PC-9 (cell line): ENCODE results near the gene TNFSF12. TPM values are rescaled to one million over a fixed set of nuclear protein-coding genes. Genes with fewer than 3 reads are reported as not detected.

Experiments used
- BruUV-seq: library from RNA; stranded (reverse); fragments of 400-500 nt; replicated peaks from 2 replicates; lab custom pipeline; 2021; lab: Mats Ljungman, UMichigan
- CTCF ChIA-PET: fragments of 300-600 bp; sonication (Branson Sonifier 250); formaldehyde crosslinking; loops from one replicate; lab custom pipeline; 2022; ENCODE audit warnings: antibody characterized with exemption; lab: Charles Lee
- POLR2A ChIA-PET: fragments of 300-600 bp; sonication (Branson Sonifier 250); formaldehyde crosslinking; loops from one replicate; lab custom pipeline; 2022; ENCODE audit warnings: antibody characterized with exemption; ENCODE audit not compliant: unreplicated experiment; lab: Charles Lee
- DNase-seq, 2 experiments: peaks; one replicate each; pipeline versions ENCODE4 v3.0.0 to v3.0.0-alpha.2; 2015 to 2022; ENCODE audit warnings: mixed read lengths in 1 of 2
- H2AFZ ChIP-seq: fragments of 200-600 bp; sonication (generic); 2 replicates; pipeline ENCODE4 v1.8.1; 2017; ENCODE audit warnings: antibody characterized with exemption
- H3F3A ChIP-seq: fragments of 200-600 bp; sonication (generic); 2 replicates; pipeline ENCODE4 v1.8.1; 2017; ENCODE audit warnings: antibody characterized with exemption, mild to moderate bottlenecking, low read depth; ENCODE audit not compliant: insufficient read depth
- H3K27ac ChIP-seq: fragments of 200-600 bp; sonication (generic); 2 replicates; pipeline ENCODE4 v1.6.1; 2016; ENCODE audit warnings: mixed run types
- H3K27me3 ChIP-seq: fragments of 200-600 bp; sonication (generic); 2 replicates; pipeline ENCODE4 v1.6.1; 2016; ENCODE audit warnings: low read depth, mixed run types; ENCODE audit not compliant: insufficient read depth
- H3K36me3 ChIP-seq: fragments of 200-600 bp; sonication (generic); 2 replicates; pipeline ENCODE4 v1.6.1; 2016; ENCODE audit warnings: low read depth, mixed run types
- H3K4me1 ChIP-seq: fragments of 200-600 bp; sonication (generic); replicated peaks from 2 replicates; pipeline ENCODE4 v1.6.1; 2016; ENCODE audit warnings: mixed run types; ENCODE audit not compliant: insufficient read depth
- H3K4me2 ChIP-seq: fragments of 200-600 bp; sonication (generic); 2 replicates; pipeline ENCODE4 v1.6.1; 2017; ENCODE audit warnings: mixed run types
- H3K4me3 ChIP-seq: fragments of 200-600 bp; sonication (generic); 2 replicates; pipeline ENCODE4 v1.6.1; 2016; ENCODE audit warnings: mixed run types
- H3K79me2 ChIP-seq: fragments of 200-600 bp; sonication (generic); 2 replicates; pipeline ENCODE4 v1.6.1; 2017; ENCODE audit warnings: low read depth, mixed run types
- H3K9me2 ChIP-seq: fragments of 200-600 bp; sonication (generic); 2 replicates; pipeline ENCODE4 v1.8.1; 2017; ENCODE audit warnings: mild to moderate bottlenecking; ENCODE audit not compliant: insufficient read depth
- H3K9me3 ChIP-seq: fragments of 200-600 bp; sonication (generic); 2 replicates; pipeline ENCODE4 v1.8.1; 2016; ENCODE audit warnings: low read depth; ENCODE audit not compliant: insufficient read depth
- H4K20me1 ChIP-seq: fragments of 200-600 bp; sonication (generic); 2 replicates; pipeline ENCODE4 v1.8.1; 2017; ENCODE audit not compliant: insufficient read depth
- CTCF ChIP-seq: fragments of 200-600 bp; sonication (generic); conservative IDR thresholded peaks from 2 replicates; pipeline ENCODE4 v1.6.1; 2017; ENCODE audit warnings: mixed run types, antibody characterized with exemption, mild to moderate bottlenecking, moderate library complexity
- EZH2 ChIP-seq: fragments of 200-600 bp; sonication (generic); IDR thresholded peaks from 2 replicates; pipeline ENCODE4 v1.8.0; 2017; ENCODE audit warnings: antibody characterized with exemption, low read depth
- intact Hi-C: fragments of 100-400 bp; cut with micrococcal nuclease; formaldehyde crosslinking; loops from one replicate; pipeline ENCODE4 v1.10.0; 2022; ENCODE audit not compliant: unreplicated experiment
- total RNA-seq: library from RNA; stranded (reverse); gene quantifications from 2 replicates; pipeline ENCODE4 v1.2.3, GENCODE V29; 2021

TNFSF12 gene
- total RNA-seq, 1 experiment from 2014 or later, result 14.3 TPM

GRCh38 chr17:7560172-7561027 is 11.5 kb downstream of the TNFSF12 start:
- peaks cover 25% of the 10 kb centered on the region for H3K79me2 ChIP-seq
- H3K36me3 ChIP-seq, result no peaks in the 10 kb centered on the region
- no peaks in the 10 kb centered on the region for H4K20me1 ChIP-seq
- H3K9me2 ChIP-seq, result no peaks in the 10 kb centered on the region
- intact Hi-C loops, result loop anchor here (1.0 kb wide), 5 partner anchors 29 to 280 kb away; no protein-coding TSS in a partner anchor
- TF ChIP-seq CTCF (no peak), EZH2 (no peak)
- no peaks in the 10 kb centered on the region for H3K27me3 ChIP-seq
- no peaks in the 10 kb centered on the region for H3F3A ChIP-seq
- no peak overlapping the region for H2AFZ ChIP-seq
- CTCF ChIA-PET, result interaction anchor here (0.6 to 2.1 kb wide), 16 partner anchors 27 to 598 kb away, joined by 3 to 22 read pairs (median 4); partner anchors contain the start of genes TMEM95 and TP53
- H3K4me2 ChIP-seq, result peak overlapping the region; percentile 97
- DNase-seq, result no peak
- H3K27ac ChIP-seq, result no peak overlapping the region
- POLR2A ChIA-PET, result interaction anchor here (0.5 to 0.7 kb wide), 4 partner anchors 55 to 204 kb away, joined by 3 to 9 read pairs (median 4); no protein-coding TSS in a partner anchor
- H3K9me3 ChIP-seq, result no peaks in the 10 kb centered on the region
- H3K4me1 ChIP-seq, result peaks cover 9% of the 10 kb centered on the region
- no TSS peak for BruUV-seq
- H3K4me3 ChIP-seq, result peak overlapping the region; percentile 92; the same call in 1 of the 2 replicates

GRCh38 chr17:7561028-7561575 is 12.2 kb downstream of the TNFSF12 start:
- Histone ChIP-seq H3K27me3 (no peaks in the 10 kb centered on the region), H3K4me1 (peaks cover 9% of the 10 kb centered on the region), H3K79me2 (peaks cover 25% of the 10 kb centered on the region), H3K9me3 (no peaks in the 10 kb centered on the region), H3K4me3 (peak overlapping the region; percentile 92), H3K36me3 (no peaks in the 10 kb centered on the region), H2AFZ (peak overlapping the region; percentile 85), H3K27ac (peak overlapping the region; percentile 60), H3K4me2 (peak overlapping the region; percentile 97), H4K20me1 (no peaks in the 10 kb centered on the region), H3F3A (no peaks in the 10 kb centered on the region), H3K9me2 (no peaks in the 10 kb centered on the region)
- intact Hi-C loops, result loop anchor here (1.0 kb wide), 5 partner anchors 28 to 281 kb away; no protein-coding TSS in a partner anchor
- ChIA-PET CTCF (interaction anchor here (0.6 to 2.1 kb wide), 17 partner anchors 26 to 598 kb away, joined by 3 to 22 read pairs (median 4); partner anchors contain the start of genes TMEM95 and TP53), POLR2A (interaction anchor here (0.5 to 0.7 kb wide), 5 partner anchors 54 to 232 kb away, joined by 3 to 9 read pairs (median 7); partner anchors contain the start of gene NEURL4)
- TF ChIP-seq CTCF (peak; percentile 69), EZH2 (no peak)
- TSS peak; percentile 61 for BruUV-seq
- DNase-seq, result peak; percentile 62 to 93

- Histone ChIP-seq H3K79me2 (peaks cover 25% of the 10 kb centered on the region), H3K27ac (peak within 1 kb of the TSS; percentile 60), H3F3A (no peaks in the 10 kb centered on the region), H4K20me1 (no peaks in the 10 kb centered on the region), H3K4me2 (peak within 1 kb of the TSS; percentile 97), H3K36me3 (no peaks in the 10 kb centered on the region), H3K4me1 (peaks cover 9% of the 10 kb centered on the region), H3K27me3 (no peaks in the 10 kb centered on the region), H2AFZ (peak within 1 kb of the TSS; percentile 85), H3K9me2 (no peaks in the 10 kb centered on the region), H3K9me3 (no peaks in the 10 kb centered on the region), H3K4me3 (peak within 1 kb of the TSS; percentile 92)
- ChIA-PET POLR2A (interaction anchor here (0.5 to 0.7 kb wide), 2 partner anchors 53 to 232 kb away, joined by 7 to 9 read pairs; partner anchors contain the start of gene NEURL4), CTCF (interaction anchor here (0.6 to 2.1 kb wide), 4 partner anchors 47 to 125 kb away, joined by 3 to 22 read pairs (median 5); no protein-coding TSS in a partner anchor)
- no peak for TF ChIP-seq CTCF
- no peak for TF ChIP-seq EZH2
- intact Hi-C loops, result loop anchor here (1.0 kb wide), 5 partner anchors 28 to 281 kb away; no protein-coding TSS in a partner anchor
- BruUV-seq, result no TSS peak
- peak; percentile 61 to 91 for DNase-seq
These were observed 12.8 kb downstream of the TNFSF12 start, which contains the start of gene SENP3 for GRCh38 chr17:7561589-7562207. SENP3 (plus strand) TSS chr17:7561919; CDS start chr17:7563077, 1,158 bp downstream.
